BE2C (cell line): ENCODE data around the gene POLE3.

ENCODE experiments used
- DNase-seq: peaks from one replicate; pipeline ENCODE4 v3.0.0-alpha.2; 2020
- H3K27me3 ChIP-seq: fragments of 250-450 bp; sonication (Bioruptor Pico); 2 replicates; pipeline ENCODE4 v1.5.1; 2020; ENCODE audit warnings: mild to moderate bottlenecking
- H3K36me3 ChIP-seq: fragments of 250-450 bp; sonication (Bioruptor Pico); 2 replicates; pipeline ENCODE4 v1.5.1; 2020; ENCODE audit warnings: mild to moderate bottlenecking
- H3K4me1 ChIP-seq: fragments of 250-450 bp; sonication (Bioruptor Pico); 2 replicates; pipeline ENCODE4 v1.5.1; 2020
- H3K4me3 ChIP-seq: 2 replicates; pipeline ENCODE4 v1.5.1; 2011; ENCODE audit warnings: low read depth, low read length
- H3K9me3 ChIP-seq: fragments of 250-450 bp; sonication (Bioruptor Pico); 2 replicates; pipeline ENCODE4 v1.5.1; 2020
- TF ChIP-seq, protein P1 (sequence below): IDR thresholded peaks from 2 replicates; pipeline ENCODE4 v1.5.1; 2012; ENCODE audit warnings: mild to moderate bottlenecking, low read depth, low read length

POLE3 gene

DNA sequence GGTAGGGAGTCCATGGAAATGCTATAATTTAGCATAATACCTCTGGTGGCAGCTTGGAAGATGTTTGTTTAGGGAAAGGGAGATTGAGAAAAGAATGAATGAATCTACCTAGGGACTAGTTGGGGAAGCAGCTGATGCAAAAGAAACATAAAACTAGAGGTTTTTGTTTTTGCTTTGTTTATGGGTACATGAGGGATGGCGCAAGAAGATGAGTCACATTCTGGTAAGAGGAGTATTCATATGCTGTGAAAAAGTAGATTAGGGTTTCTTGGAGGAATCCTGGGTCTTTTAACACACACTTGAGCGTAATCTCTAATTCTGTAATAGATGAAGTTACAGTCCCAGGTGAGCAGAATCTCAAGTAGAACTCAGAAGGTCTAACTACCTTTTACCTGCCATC lies 17.2 kb upstream of the POLE3 start:
- H3K4me3 ChIP-seq, result no peak overlapping the region
- no peaks in the 10 kb centered on the region for H3K36me3 ChIP-seq
- H3K27me3 ChIP-seq, result no peaks in the 10 kb centered on the region; the same call in 1 of the 2 replicates
- no peak for DNase-seq
- TF ChIP-seq, protein P1, sequence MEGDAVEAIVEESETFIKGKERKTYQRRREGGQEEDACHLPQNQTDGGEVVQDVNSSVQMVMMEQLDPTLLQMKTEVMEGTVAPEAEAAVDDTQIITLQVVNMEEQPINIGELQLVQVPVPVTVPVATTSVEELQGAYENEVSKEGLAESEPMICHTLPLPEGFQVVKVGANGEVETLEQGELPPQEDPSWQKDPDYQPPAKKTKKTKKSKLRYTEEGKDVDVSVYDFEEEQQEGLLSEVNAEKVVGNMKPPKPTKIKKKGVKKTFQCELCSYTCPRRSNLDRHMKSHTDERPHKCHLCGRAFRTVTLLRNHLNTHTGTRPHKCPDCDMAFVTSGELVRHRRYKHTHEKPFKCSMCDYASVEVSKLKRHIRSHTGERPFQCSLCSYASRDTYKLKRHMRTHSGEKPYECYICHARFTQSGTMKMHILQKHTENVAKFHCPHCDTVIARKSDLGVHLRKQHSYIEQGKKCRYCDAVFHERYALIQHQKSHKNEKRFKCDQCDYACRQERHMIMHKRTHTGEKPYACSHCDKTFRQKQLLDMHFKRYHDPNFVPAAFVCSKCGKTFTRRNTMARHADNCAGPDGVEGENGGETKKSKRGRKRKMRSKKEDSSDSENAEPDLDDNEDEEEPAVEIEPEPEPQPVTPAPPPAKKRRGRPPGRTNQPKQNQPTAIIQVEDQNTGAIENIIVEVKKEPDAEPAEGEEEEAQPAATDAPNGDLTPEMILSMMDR, result no peak
- H3K9me3 ChIP-seq, result no peaks in the 10 kb centered on the region
- H3K4me1 ChIP-seq, result no peaks in the 10 kb centered on the region

DNA sequence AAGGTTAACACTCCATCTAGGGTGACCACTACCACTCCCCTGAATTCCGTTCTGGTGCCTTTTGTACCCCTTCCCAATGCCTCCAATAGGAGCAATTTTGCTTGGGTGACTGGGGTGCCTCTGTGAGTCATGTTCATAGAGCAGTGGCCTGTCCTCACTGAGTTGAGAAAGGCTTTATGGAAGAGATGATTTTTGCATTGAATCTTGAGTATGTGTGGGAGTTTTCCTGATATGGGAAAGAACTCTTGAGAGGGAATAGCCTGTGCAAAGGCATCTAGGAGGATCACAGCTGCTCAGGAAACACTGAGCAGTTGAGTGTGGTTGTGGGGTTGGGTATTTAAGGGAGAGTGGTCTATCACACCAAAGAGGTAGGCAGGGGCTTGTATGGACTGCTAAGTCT lies 16.2 kb upstream of the POLE3 start:
- no peak for DNase-seq
- Histone ChIP-seq H3K9me3 (no peaks in the 10 kb centered on the region), H3K4me1 (no peaks in the 10 kb centered on the region), H3K36me3 (no peaks in the 10 kb centered on the region), H3K4me3 (no peak overlapping the region), H3K27me3 (no peaks in the 10 kb centered on the region; the same call in 1 of the 2 replicates)
- TF ChIP-seq, protein P1, result no peak

DNA sequence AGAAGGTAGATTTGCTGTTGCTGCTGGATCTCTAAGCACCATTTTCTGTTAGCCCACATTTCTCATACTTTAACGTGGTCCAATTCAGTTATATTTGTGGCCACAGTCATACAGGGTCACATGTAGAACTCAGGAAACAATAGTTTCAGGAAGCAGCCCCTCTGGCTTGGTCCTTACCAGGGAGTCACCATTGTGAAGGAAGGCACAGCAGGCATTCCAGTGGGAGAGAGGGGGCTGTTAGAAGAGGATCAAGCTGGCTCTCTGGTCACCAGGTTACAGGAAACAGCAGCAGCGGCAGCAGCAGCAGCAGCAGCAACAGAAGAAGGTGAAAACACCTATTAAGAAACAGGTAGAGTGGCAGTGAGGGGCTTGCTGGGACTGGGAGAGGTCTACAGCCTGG lies 14.6 kb upstream of the POLE3 start:
- Histone ChIP-seq H3K27me3 (no peaks in the 10 kb centered on the region; the same call in 1 of the 2 replicates), H3K4me1 (no peaks in the 10 kb centered on the region), H3K4me3 (no peak overlapping the region), H3K9me3 (no peaks in the 10 kb centered on the region), H3K36me3 (no peaks in the 10 kb centered on the region)
- no peak for DNase-seq
- TF ChIP-seq, protein P1, result no peak

DNA sequence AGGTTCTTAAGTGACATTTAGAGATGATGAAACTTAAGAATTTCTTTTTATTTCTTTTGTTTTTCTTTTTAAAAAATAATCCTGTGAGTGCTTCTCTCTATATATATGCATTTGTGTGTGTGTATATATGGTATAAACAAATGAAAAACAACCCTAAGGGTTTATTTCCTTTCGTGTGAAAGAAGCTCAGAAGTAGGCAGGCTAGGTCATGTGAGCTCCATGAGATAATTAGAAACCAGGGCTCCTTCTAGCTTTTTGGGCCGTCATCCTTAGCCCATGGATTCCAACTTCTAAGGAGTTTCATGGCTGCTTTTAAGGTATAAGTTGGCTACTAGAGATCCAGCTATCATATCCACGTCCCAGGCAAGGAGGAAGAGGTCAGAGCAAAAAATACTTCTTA lies 11.3 kb upstream of the POLE3 start:
- H3K9me3 ChIP-seq, result no peaks in the 10 kb centered on the region
- DNase-seq, result no peak
- no peak overlapping the region for H3K4me3 ChIP-seq
- no peaks in the 10 kb centered on the region; the same call in 1 of the 2 replicates for H3K27me3 ChIP-seq
- TF ChIP-seq, protein P1, result no peak
- no peaks in the 10 kb centered on the region for H3K4me1 ChIP-seq
- no peaks in the 10 kb centered on the region for H3K36me3 ChIP-seq

DNA sequence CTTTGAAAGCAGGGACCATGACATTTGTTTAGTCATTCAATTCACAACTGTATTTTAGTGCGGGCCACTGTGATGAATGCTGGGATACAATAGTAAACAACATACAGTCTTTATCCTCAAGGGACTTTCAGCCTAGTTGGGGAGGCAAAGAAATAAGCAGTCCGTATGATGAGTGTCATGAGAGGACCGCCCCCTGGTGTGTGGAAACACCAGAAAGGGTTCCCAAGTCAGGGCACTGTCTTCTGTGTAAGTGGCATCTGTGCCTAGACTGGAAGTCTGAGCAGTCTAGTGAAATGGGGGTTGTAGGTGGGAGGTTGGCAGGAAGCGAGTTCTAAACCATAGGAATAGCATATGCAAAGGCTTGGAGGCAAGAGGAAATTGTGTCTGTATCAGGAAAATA lies 6.9 kb upstream of the POLE3 start:
- no peaks in the 10 kb centered on the region for H3K27me3 ChIP-seq
- H3K4me3 ChIP-seq, result no peak overlapping the region
- no peak for DNase-seq
- TF ChIP-seq, protein P1, result no peak
- no peaks in the 10 kb centered on the region for H3K9me3 ChIP-seq
- H3K36me3 ChIP-seq, result no peaks in the 10 kb centered on the region
- no peaks in the 10 kb centered on the region for H3K4me1 ChIP-seq

DNA sequence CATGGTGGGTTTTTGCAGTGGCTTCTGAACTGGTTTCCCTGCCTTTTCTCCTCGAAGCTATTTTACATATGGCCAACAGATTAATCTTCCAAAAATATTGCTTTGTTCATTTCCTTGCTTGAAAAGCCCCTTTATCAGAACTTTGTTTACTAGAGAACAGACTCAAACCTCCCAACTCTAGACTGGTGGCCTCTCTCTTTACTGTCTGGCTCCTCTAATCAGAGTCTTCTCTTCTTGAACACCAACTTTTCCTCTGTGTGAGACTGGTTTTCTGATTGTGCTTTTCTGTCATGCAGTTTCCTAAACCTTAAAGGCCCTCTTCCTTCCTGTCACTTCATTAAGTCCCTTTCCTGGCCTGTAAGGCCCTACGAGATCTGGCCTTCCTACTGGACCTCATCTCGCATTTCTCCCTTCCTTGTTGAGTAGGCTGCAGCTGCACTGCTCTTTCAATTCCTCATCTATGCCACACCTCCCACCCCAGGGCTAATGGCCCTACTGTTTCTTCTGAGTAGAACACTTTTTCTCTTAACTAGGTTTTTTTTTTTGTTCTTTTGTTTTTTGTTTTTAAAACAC lies 5.8 kb upstream of the POLE3 start:
- no peak overlapping the region for H3K4me3 ChIP-seq
- TF ChIP-seq, protein P1, result no peak
- no peak for DNase-seq

More for the DNA sequence above, 5.8 kb upstream of the POLE3 start:
- no peaks in the 10 kb centered on the region for H3K4me1 ChIP-seq
- H3K9me3 ChIP-seq, result no peaks in the 10 kb centered on the region
- no peaks in the 10 kb centered on the region for H3K36me3 ChIP-seq
- H3K27me3 ChIP-seq, result no peaks in the 10 kb centered on the region
